B cell (primary cell): Measurements from ENCODE around the gene SLC13A3. TPM values are rescaled to one million over a fixed set of nuclear protein-coding genes. Genes with fewer than 3 reads are reported as not detected.

Source experiments
- ATAC-seq: fragments of 200-7000 bp; cut with Tn5 transposase; one replicate; pipeline ENCODE4 v1.10.0; 2021; ENCODE audit warnings: low read depth, mild to moderate bottlenecking, moderate number of reproducible peaks, moderate library complexity
- CTCF ChIA-PET: fragments of 350-600 bp; sonication (Branson Sonifier 250); formaldehyde crosslinking; loops from one replicate; lab custom pipeline; 2021; ENCODE audit warnings: antibody characterized with exemption, inconsistent platforms; lab: Charles Lee
- POLR2A ChIA-PET: fragments of 350-600 bp; sonication (Branson Sonifier 250); formaldehyde crosslinking; loops from one replicate; lab custom pipeline; 2021; ENCODE audit warnings: antibody characterized with exemption; lab: Charles Lee
- DNase-seq: peaks from one replicate; pipeline ENCODE4 v3.0.0; 2013
- H2AFZ ChIP-seq: 2 replicates; pipeline ENCODE4 v1.6.1; 2012; ENCODE audit warnings: mild to moderate bottlenecking, low read depth, low read length; ENCODE audit not compliant: insufficient read depth, poor library complexity, severe bottlenecking
- H3K27ac ChIP-seq, 2 donors: 1 replicate in 1 of 2; 2 replicates in 1 of 2; pipeline ENCODE4 v1.5.1; 2012 to 2013; ENCODE audit warnings: low read length in 2 of 2, mild to moderate bottlenecking in 2 of 2, moderate library complexity in 1 of 2
- H3K27me3 ChIP-seq, 4 experiments: fragments of 200-600 bp in 1 of 4; sonication (generic) in 1 of 4; replicated peaks in 1 of 4; 1 replicate in 2 of 4; 2 replicates in 2 of 4; pipeline versions ENCODE4 v1.6.1 to v1.7.0; 2013 to 2016; ENCODE audit warnings: low read length in 3 of 4, mild to moderate bottlenecking in 2 of 4, mixed read lengths in 1 of 4, moderate library complexity in 1 of 4; ENCODE audit not compliant: insufficient read depth in 4 of 4, control insufficient read depth in 3 of 4; ENCODE audit errors: control extremely low read depth in 1 of 4
- H3K36me3 ChIP-seq, 2 experiments: replicated peaks in 1 of 2; 1 replicate in 1 of 2; 2 replicates in 1 of 2; pipeline versions ENCODE4 v1.6.1 to v1.7.1; 2013; ENCODE audit warnings: low read length in 1 of 2; ENCODE audit not compliant: insufficient read depth in 2 of 2, control insufficient read depth in 1 of 2; ENCODE audit errors: control extremely low read depth in 1 of 2, extremely low read depth in 1 of 2
- H3K4me1 ChIP-seq, 2 donors: fragments of 200-600 bp in 1 of 2; sonication (generic) in 1 of 2; 1 replicate in 1 of 2; 2 replicates in 1 of 2; pipeline versions ENCODE4 v1.5.1 to v1.6.1; 2013 to 2017; ENCODE audit warnings: low read length in 2 of 2; ENCODE audit not compliant: control insufficient read depth in 2 of 2, insufficient read depth in 2 of 2
- H3K4me2 ChIP-seq: replicated peaks from 2 replicates; pipeline ENCODE3; 2012; ENCODE audit warnings: mild to moderate bottlenecking, low read depth, low read length; ENCODE audit not compliant: poor library complexity, severe bottlenecking
- H3K4me3 ChIP-seq, 5 experiments: fragments of 200-600 bp in 1 of 5; sonication (generic) in 1 of 5; 1 replicate in 3 of 5; 2 replicates in 2 of 5; pipeline versions ENCODE4 v1.5.1 to v1.7.0; 2011 to 2016; ENCODE audit warnings: low read length in 4 of 5, mild to moderate bottlenecking in 4 of 5, low read depth in 2 of 5, control low read depth in 1 of 5, moderate library complexity in 1 of 5; ENCODE audit not compliant: insufficient read depth in 1 of 5; ENCODE audit errors: control extremely low read depth in 1 of 5, extremely low read depth in 1 of 5
- H3K79me2 ChIP-seq: fragments of 200-600 bp; sonication (generic); one replicate; pipeline ENCODE4 v1.6.0; 2016; ENCODE audit warnings: low read length; ENCODE audit not compliant: control insufficient read depth, insufficient read depth
- H3K9ac ChIP-seq: fragments of 200-600 bp; sonication (generic); 2 replicates; pipeline ENCODE4 v1.6.1; 2017; ENCODE audit warnings: mild to moderate bottlenecking, low read length, moderate library complexity
- H3K9me3 ChIP-seq, 3 donors: one replicate each; pipeline versions ENCODE4 v1.6.1 to v1.7.1; 2013; ENCODE audit warnings: low read length in 2 of 3; ENCODE audit not compliant: control insufficient read depth in 2 of 3, insufficient read depth in 1 of 3; ENCODE audit errors: control extremely low read depth in 1 of 3
- H4K20me1 ChIP-seq: 2 replicates; pipeline ENCODE4 v1.6.0; 2012; ENCODE audit warnings: mild to moderate bottlenecking, low read length; ENCODE audit not compliant: insufficient read depth, control insufficient read depth, poor library complexity, severe bottlenecking
- H3K27ac Mint-ChIP-seq: one replicate; pipeline ENCODE4 v1.8.0; 2021; ENCODE audit warnings: mixed read lengths
- H3K27me3 Mint-ChIP-seq: one replicate; pipeline ENCODE4 v1.8.0; 2021; ENCODE audit warnings: mixed read lengths
- H3K4me1 Mint-ChIP-seq: one replicate; pipeline ENCODE4 v1.8.0; 2021; ENCODE audit warnings: mixed read lengths
- H3K4me3 Mint-ChIP-seq: one replicate; pipeline ENCODE4 v1.8.0; 2021; ENCODE audit warnings: mixed read lengths
- H3K9me3 Mint-ChIP-seq: one replicate; pipeline ENCODE4 v1.8.0; 2022; ENCODE audit warnings: mixed read lengths; ENCODE audit not compliant: insufficient read depth
- CTCF ChIP-seq: fragments of 200-600 bp; IDR thresholded peaks from one replicate; pipeline ENCODE4 v1.8.0; 2022; ENCODE audit warnings: antibody characterized with exemption, mild to moderate bottlenecking
- EZH2 ChIP-seq: IDR thresholded peaks from 2 replicates; pipeline ENCODE4 v1.6.1; 2012; ENCODE audit warnings: borderline replicate concordance, low read depth, mild to moderate bottlenecking, moderate library complexity, low read length; ENCODE audit not compliant: insufficient read depth, poor library complexity, severe bottlenecking
- WGBS: methylation state at CpG from one replicate; pipeline ENCODE4 v1.1.5; 2013; ENCODE audit warnings: missing lambda C conversion rate; ENCODE audit not compliant: insufficient coverage; 5-methylcytosine and 5-hydroxymethylcytosine counted together
- intact Hi-C: fragments of 100-400 bp; cut with micrococcal nuclease; formaldehyde crosslinking; loops from one replicate; pipeline ENCODE4 v1.10.0; 2022
- polyA plus RNA-seq: library from polyadenylated mRNA; depleted of rRNA; stranded (reverse); fragments of >200 nt; gene quantifications from 2 replicates; pipeline ENCODE4 v1.2.3, GENCODE V29; 2012
- total RNA-seq, 2 donors: library from RNA; stranded (reverse); fragments of 120-200 nt in 1 of 2; gene quantifications; 1 replicate in 1 of 2; 2 replicates in 1 of 2; pipeline versions ENCODE4 v1.2.3 to v1.2.4, GENCODE V29; 2013 to 2022

SLC13A3 gene
- total and polyA plus RNA-seq, 2 donors (not counting 1 experiment from before 2014, with no cell fraction given): 0.09 to 0.20 TPM

- no peak overlapping the region for H2AFZ ChIP-seq
Measured at GRCh38 chr20:46553926-46554325, 97.3 kb downstream of the SLC13A3 start.

More at GRCh38 chr20:46553926-46554325, 97.3 kb downstream of the SLC13A3 start:
- H4K20me1 ChIP-seq: no peaks in the 10 kb centered on the region
- H3K4me1 ChIP-seq: peaks cover 53 to 61% of the 10 kb centered on the region in 2 donors
- ChIA-PET POLR2A (no interaction called here), CTCF (interaction anchor here (1.6 kb wide), 2 partner anchors 9 to 127 kb away, joined by 4 read pairs; no protein-coding TSS in a partner anchor)
- Mint-ChIP-seq H3K27me3 (no peaks in the 10 kb centered on the region), H3K27ac (no peak overlapping the region), H3K9me3 (no peaks in the 10 kb centered on the region), H3K4me1 (peaks cover 51% of the 10 kb centered on the region), H3K4me3 (no peak overlapping the region)
- no peak overlapping the region for H3K27ac ChIP-seq
- no peak overlapping the region for H3K9ac ChIP-seq
- no peaks in the 10 kb centered on the region for H3K27me3 ChIP-seq
- no peak overlapping the region for H3K4me3 ChIP-seq
- ATAC-seq (no peak), DNase-seq (no peak)
- no peaks in the 10 kb centered on the region for H3K79me2 ChIP-seq
- intact Hi-C loops: no loop called here
- no peaks in the 10 kb centered on the region for H3K36me3 ChIP-seq
- TF ChIP-seq EZH2: no peak
- no peak for TF ChIP-seq CTCF
- no CpG with 5 or more reads among the region's 3 CpGs for WGBS
- H3K4me2 ChIP-seq: no peak overlapping the region
- no peaks in the 10 kb centered on the region for H3K9me3 ChIP-seq
